ENCODE results near the gene NDUFB5. TPM values are rescaled to one million over a fixed set of nuclear protein-coding genes. Genes with fewer than 3 reads are reported as not detected.

NDUFB5 gene
- polyA plus RNA-seq, 1 experiment: 12.5 TPM

GRCh38 chr3:179563271-179563783 is 41.3 kb upstream of the NDUFB5 start:
- peak; percentile 67 for TF ChIP-seq CTCF (IDR thresholded peaks at IDR 0.05; ENCODE audit: insufficient read depth, low read depth, low read length)
- Histone ChIP-seq H3K27me3 (ENCODE audit: control insufficient read depth, insufficient read depth, low read length) (no peaks in the 10 kb centered on the region), H3K36me3 (ENCODE audit: control insufficient read depth, insufficient read depth, low read length) (no peaks in the 10 kb centered on the region), H3K4me3 (ENCODE audit: low read depth, low read length) (peak overlapping the region; percentile 93)
- ChIA-PET CTCF (interaction anchor here (0.7 to 1.2 kb wide), 3 partner anchors 22 to 242 kb away, joined by 3 to 4 read pairs (median 3); no protein-coding TSS in a partner anchor), POLR2A (no interaction called here)
- DNase-seq (ENCODE audit: low read depth): peak; percentile 15

- no peak for TF ChIP-seq CTCF (IDR thresholded peaks at IDR 0.05; ENCODE audit: insufficient read depth, low read depth, low read length)
- ChIA-PET POLR2A (no interaction called here), CTCF (no interaction called here)
- Histone ChIP-seq H3K4me3 (ENCODE audit: low read depth, low read length) (no peak overlapping the region), H3K27me3 (ENCODE audit: control insufficient read depth, insufficient read depth, low read length) (no peaks in the 10 kb centered on the region), H3K36me3 (ENCODE audit: control insufficient read depth, insufficient read depth, low read length) (no peaks in the 10 kb centered on the region)
- DNase-seq (ENCODE audit: low read depth): no peak
Observed at GRCh38 chr3:179565496-179565895, 39.1 kb upstream of the NDUFB5 start.

GRCh38 chr3:179580992-179581391 is 23.6 kb upstream of the NDUFB5 start:
- Histone ChIP-seq H3K4me3 (ENCODE audit: low read depth, low read length) (no peak overlapping the region), H3K27me3 (ENCODE audit: control insufficient read depth, insufficient read depth, low read length) (no peaks in the 10 kb centered on the region), H3K36me3 (ENCODE audit: control insufficient read depth, insufficient read depth, low read length) (peaks cover 2% of the 10 kb centered on the region; the same call in 1 of the 2 replicates)
- ChIA-PET CTCF (no interaction called here), POLR2A (no interaction called here)
- no peak for DNase-seq (ENCODE audit: low read depth)
- no peak for TF ChIP-seq CTCF (IDR thresholded peaks at IDR 0.05; ENCODE audit: insufficient read depth, low read depth, low read length)

- ChIA-PET CTCF (no interaction called here), POLR2A (no interaction called here)
- TF ChIP-seq CTCF (IDR thresholded peaks at IDR 0.05; ENCODE audit: insufficient read depth, low read depth, low read length): no peak
- Histone ChIP-seq H3K36me3 (ENCODE audit: control insufficient read depth, insufficient read depth, low read length) (peaks cover 4% of the 10 kb centered on the region; the same call in 1 of the 2 replicates), H3K4me3 (ENCODE audit: low read depth, low read length) (no peak overlapping the region), H3K27me3 (ENCODE audit: control insufficient read depth, insufficient read depth, low read length) (no peaks in the 10 kb centered on the region)
- DNase-seq (ENCODE audit: low read depth): no peak
Observed at GRCh38 chr3:179589143-179589542, 15.5 kb upstream of the NDUFB5 start.

- no peak for DNase-seq (ENCODE audit: low read depth)
- Histone ChIP-seq H3K27me3 (ENCODE audit: control insufficient read depth, insufficient read depth, low read length) (no peaks in the 10 kb centered on the region), H3K4me3 (ENCODE audit: low read depth, low read length) (no peak overlapping the region), H3K36me3 (ENCODE audit: control insufficient read depth, insufficient read depth, low read length) (peaks cover 4% of the 10 kb centered on the region; the same call in 1 of the 2 replicates)
- ChIA-PET POLR2A (no interaction called here), CTCF (no interaction called here)
- no peak for TF ChIP-seq CTCF (IDR thresholded peaks at IDR 0.05; ENCODE audit: insufficient read depth, low read depth, low read length)
Observed at GRCh38 chr3:179590669-179591068, 13.9 kb upstream of the NDUFB5 start.
